IPS-11a (cell line): ENCODE data around the gene PALS1.
"Not testable (repeated sequence)": the region's sequence is repeated elsewhere in the genome, so short reads cannot be mapped to it uniquely, and the experiment has no call there.

Source experiments
- H3K4me3 ChIP-seq: one replicate; pipeline ENCODE4 v1.5.1; 2013; ENCODE audit warnings: low read depth, low read length, control low read depth

The PALS1 gene

DNA sequence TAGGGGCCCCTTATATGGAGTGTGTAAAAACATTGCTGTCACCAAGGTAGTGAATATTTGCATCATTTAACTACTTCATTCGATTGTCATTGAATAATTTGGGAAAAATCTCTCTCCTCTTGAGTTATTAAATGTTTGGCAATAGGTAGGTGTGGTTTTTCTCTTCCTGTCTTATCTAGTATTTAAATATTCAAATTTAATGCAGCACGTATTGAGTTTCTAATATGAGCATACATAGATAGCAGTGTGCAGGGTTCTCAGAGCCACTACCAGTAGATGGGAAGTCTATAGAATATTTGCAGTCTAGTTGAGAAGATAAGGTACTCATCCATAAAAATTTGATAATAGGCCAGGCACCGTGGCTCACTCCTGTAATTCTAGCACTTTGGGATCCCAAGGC is 16.7 kb downstream of the PALS1 start:
- no peak overlapping the region for H3K4me3 ChIP-seq

DNA sequence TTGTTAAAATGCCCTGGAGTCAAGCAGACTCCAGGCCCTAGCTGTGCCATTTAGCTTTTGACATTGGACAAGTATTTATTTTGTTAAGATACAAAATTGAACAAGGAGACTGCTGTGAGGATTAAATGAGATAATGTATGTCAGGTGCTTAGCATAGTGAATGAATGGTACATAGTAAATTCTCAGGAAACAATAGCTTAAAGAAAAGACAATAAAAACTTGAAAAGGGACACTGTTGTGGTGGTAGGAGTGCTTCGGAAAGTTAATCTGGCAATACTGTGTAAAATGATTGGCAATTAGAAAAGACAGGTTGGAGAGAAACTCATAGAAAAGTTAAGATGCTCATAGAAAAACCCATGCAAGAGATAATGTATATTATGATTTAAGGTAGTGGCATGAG is 19.7 kb downstream of the PALS1 start:
- no peak overlapping the region for H3K4me3 ChIP-seq

DNA sequence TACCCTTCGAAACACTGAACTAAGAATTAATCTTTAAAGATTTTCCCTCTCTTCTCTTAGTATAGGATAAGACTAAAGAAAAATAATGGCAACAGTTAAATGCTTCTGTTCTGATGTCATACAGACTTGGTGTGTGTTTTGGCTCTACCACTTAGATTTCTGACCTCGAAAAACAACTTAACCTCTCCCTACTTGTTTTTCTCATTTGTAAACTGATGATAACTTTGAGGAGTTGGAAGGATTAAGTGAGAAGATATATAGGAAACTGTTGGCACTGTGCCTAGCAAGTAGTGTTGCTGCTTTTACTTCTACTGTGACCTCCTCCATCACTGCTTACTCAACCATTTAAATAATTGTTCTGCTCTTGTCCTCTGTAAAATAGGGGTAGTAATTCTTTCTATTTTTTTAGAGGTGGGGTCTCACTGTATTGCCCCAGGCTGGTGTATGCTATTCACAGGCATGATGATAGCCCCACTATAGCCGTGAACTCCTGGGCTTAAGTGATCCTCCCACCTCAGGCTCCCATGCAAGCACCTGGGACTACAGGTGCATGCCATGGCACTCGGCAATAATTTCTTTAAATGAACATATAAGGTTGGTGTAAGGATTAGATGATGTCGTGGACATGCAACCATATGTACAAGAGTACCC is 22.4 kb downstream of the PALS1 start:
- H3K4me3 ChIP-seq, result no peak overlapping the region

DNA sequence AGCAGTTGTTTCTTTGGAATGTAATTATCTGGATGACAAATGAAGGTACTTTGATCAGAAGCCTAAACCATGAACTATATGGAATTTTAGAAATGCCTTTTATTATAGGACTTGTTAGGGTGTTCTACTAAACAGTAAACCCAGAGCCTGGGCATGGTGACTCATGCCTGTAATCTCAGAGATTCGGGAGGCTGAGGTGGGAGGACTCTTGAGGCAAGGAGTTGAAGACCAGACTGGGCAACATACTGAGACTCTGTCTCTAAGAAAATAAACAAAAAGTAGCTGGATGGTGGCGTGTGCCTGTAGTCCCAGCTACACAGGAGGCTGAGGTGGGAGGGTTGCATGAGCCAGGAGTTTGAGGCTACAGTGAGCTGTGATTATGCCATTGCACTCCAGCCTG is 23.9 kb downstream of the PALS1 start:
- H3K4me3 ChIP-seq, result no peak overlapping the region

DNA sequence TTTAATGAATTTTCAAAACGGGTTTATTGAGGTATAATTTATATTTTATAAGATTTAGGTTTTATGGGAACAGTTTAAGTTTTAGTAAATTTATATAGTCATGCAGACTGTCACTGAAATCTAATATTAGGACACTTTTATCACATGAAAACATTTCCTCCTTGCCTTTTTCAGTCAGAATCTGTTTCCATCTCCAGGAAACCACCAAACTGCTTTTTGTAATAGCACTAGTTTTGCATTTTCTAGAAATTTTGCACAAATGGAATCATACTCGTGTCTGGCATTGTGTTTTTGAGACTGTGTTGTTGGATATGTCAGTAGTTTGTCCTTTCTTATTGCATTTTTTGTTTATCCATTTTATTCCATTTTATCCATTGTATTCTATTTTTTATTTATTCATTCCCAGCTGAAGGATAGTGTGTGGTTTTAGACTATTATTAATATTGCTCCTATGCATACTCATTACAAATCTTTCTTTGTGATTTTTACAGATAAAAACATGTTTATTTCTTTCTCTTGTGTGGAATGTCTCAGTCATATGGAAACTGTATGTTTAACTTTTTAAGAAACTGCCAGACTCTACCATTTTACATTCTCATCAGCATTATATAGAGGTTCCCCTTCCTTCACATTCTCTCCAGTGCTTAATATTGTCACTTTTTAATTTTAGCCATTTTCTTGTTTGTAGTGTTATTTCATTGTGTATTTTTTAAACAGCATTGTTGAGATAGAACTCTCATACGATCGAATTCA is 26.5 kb downstream of the PALS1 start:
- no peak overlapping the region for H3K4me3 ChIP-seq

DNA sequence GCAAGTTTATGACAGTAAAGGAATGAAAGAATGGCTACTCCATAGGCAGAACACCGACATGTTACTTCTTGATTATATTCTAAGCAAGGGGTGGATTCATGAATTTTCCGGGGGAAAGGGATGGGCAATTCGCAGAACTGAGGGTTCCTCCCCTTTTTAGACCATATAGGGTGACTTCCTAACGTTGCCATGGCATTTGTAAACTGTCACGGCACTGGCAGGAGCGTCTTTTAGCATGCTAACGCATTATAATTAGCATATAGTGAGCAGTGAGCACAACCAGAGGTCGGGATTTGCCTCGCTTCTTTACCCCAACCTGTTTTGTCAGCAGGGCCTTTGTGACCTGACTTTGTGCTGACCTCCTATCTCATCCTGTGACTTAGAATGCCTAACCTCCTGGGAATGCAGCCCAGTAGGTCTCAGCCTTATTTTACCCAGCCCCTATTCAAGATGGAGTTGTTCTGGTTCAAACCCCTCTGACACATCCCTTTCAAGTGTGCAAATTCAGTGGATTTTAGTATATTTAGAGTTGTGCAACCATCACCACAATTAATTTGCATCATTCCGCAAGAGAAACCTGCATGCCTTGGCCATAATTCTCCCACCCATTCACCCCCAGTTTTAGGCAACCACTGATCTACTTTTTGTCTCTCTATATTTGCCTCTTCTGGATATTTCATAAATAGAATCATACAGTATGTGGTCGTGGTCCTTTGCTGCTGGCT is 27.4 kb downstream of the PALS1 start:
- H3K4me3 ChIP-seq, result no peak overlapping the region

DNA sequence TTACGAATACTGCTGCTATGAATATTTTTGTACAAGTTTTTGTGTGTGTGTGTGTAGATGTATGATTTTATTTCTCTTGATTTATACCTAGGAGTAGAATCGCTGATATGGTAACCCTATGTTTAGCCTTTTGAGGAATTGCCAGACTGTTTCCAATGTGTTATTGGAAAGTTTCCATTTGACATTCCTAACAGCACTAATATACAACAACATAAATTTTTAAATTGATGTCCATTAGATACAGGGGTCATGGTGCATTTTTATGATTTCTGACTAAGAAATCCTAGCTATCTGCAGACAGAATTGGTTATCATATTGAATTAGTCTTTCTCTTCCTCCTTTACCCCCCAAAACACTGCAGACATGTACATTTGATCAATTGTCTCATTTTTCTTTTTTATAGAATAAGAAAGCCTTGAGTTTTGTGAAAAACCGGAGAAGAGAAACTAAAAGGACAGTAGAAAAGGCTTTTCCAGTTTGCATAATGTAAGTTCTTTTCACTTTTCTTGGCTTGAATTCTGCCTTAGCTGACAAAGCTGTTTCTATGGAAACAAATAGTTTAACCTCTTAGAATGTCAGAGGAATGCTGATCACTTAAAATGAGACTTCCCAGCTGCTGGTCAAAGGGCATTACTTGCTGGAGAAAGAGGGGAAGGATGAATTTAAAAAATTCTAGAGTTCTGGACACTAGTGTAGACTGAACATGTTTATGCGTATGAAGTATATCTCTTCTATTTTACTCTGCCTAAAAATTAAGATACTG is 28.2 kb downstream of the PALS1 start:
- no peak overlapping the region for H3K4me3 ChIP-seq

DNA sequence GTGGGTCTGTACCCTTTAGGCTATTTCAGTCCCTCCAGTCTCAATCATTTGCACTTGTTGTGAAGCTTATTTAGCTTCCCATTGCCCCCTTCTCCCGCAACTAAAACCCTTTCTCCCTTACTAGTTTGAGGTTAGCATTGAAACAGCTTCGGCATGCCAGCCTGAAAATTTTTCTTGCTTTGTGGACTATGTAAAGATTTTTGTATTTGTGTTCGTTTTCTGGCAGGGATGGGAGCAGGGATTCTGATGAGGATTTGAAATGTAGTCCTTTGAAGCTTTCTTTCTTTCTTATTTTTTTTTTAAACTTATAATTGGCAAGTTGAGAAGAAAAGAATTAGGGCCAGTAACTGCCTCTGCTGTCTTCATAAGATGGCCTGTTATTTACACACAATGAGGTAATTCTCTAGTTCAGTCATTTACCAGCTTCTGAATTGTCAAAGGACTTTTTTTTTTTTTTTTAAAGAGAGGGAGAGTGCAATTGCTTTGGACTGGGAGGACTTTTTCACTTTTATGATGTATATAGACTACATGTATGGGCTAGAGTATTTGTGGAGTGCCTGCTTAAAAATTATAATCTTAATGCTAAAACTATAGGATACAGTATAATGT is 29.0 kb downstream of the PALS1 start:
- H3K4me3 ChIP-seq, result no peak overlapping the region

DNA sequence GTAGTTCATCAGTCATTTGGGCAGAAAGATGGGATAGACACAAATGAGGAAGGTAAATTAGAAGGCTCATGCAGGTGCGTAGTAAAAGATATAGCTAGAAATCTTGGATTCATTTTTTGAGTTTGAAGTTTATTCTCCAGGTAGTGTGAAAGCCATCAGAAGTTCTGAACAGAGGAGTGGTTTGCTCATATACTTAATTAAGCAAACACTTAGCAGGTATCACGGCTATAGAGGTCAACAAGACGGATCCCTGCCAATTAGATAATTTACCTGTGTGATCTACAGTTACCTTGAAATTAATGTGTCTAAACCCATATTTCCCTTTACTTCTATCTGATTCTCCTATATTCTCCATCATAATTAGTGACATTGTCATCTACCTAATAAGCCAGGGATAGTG is 29.7 kb downstream of the PALS1 start:
- H3K4me3 ChIP-seq, result no peak overlapping the region

DNA sequence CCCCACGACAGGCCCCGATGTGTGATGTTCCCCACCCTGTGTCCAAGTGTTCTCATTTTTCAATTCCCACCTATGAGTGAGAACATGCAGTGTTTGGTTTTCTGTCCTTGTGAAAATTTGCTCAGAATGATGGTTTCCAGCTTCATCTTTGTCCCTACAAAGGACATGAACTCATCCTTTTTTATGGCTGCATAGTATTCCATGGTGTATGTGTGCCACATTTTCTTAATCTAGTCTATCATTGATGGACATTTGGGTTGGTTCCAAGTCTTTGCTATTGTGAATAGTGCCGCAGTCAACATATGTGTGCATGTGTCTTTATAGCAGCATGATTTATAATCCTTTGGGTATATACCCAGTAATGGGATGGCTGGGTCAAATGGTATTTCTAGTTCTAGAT is 32.0 kb downstream of the PALS1 start:
- H3K4me3 ChIP-seq, result not testable (repeated sequence)

DNA sequence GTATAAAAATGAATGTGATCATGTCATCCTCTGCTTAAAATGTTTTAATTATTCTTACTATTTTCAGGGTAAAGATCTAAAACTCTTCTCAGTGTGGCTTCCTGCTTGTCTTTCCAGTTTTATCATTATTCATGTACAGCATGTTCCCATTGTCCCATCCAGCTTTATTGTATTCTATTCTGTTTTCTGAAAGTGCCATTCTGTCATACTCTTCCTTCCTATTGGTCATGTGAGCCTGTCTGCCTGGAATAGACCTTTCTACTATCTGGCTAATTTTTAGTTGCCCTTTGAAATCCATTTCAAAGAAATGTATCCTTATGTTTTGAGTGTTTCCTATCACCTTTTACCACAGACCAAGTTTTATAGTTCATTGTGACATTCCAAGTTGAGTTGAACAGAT is 34.9 kb downstream of the PALS1 start:
- H3K4me3 ChIP-seq, result no peak overlapping the region

DNA sequence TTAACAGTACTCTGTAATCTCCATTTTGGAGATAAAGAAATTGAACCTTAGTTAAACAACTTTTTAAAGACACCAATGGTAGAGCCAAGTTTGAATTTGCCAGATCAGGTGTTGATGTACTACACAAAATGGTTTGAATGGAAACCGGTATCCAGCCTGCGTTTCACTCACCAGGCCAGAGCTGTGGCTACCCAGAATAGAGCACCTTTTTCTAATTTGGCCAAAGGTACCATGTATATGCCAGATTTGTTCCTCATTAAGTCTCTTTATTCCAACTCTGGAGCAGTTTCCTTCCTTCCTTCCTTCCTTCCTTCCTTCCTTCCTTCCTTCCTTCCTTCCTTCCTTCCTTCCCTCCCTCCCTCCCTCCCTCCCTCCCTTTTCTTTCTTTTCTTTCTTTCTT is 39.3 kb downstream of the PALS1 start:
- H3K4me3 ChIP-seq, result no peak overlapping the region

DNA sequence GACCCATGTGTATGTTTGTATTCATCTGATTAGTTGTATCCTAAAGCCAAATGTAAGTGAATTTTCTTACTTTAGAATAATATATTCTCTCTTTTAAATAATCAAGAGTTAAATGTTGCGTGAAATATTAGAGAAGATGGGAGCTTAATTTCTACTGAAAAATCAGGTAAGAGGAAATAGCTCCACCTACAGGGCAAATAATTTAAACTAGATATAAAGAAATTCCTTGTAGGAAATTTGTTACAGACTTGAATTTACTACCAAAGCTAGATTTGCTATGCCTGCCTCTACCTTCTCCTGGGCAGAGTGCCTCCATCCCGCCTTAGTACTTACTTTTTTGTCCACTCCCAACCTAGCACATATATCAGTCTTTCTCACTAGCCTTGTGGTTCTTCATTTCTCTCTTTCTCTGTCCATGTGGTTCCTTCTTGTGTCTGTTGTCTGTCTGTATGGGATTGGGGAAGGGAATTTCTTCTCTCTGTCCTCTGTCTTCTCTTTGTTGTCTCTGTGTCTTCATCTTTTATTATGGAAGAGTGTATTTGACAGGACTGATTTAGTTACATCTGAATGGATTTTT is 44.7 kb downstream of the PALS1 start:
- no peak overlapping the region for H3K4me3 ChIP-seq
